ENCODE measurements around the gene LLPH.

- TF ChIP-seq CTCF (IDR thresholded peaks at IDR 0.05): no peak
- no peak for TF ChIP-seq POLR2A (IDR thresholded peaks at IDR 0.05)
- no peak for TF ChIP-seq POLR2AphosphoS5 (IDR thresholded peaks at IDR 0.05; ENCODE audit: insufficient read depth in 1 of 2, low read depth in 1 of 2)
Measured at GRCh38 chr12:66072566-66072965, 58.0 kb downstream of the LLPH start.

Data from vagina (tissue), 2 donors.